K562 (cell line): ENCODE measurements around the gene APBA2. TPM values are rescaled to one million over a fixed set of nuclear protein-coding genes. Genes with fewer than 3 reads are reported as not detected.
A peak's percentile ranks its signal among the peaks of the same experiment; 100 is the strongest.

ENCODE experiments used
- ATAC-seq: fragments of 200-7000 bp; cut with Tn5 transposase; 3 replicates; pipeline ENCODE4 v1.9.1; 2020; ENCODE audit warnings: moderate library complexity
- Bru-seq: library from RNA; stranded (reverse); fragments of 400-500 nt; gene quantifications from one replicate; lab custom pipeline; 2021; lab: Mats Ljungman, UMichigan
- BruChase-seq, 2 experiments: library from RNA; stranded (reverse); fragments of 400-500 nt; gene quantifications; one replicate each; lab custom pipeline; 2021; lab: Mats Ljungman, UMichigan
- BruUV-seq: library from RNA; stranded (reverse); fragments of 400-500 nt; replicated peaks from 2 replicates; lab custom pipeline; 2021; lab: Mats Ljungman, UMichigan
- CTCF ChIA-PET: fragments of 300-600 bp; formaldehyde crosslinking; extraction: SDS; loops from one replicate; lab custom pipeline; 2021; ENCODE audit warnings: low intra/inter-chr PET ratio; lab: Yijun Ruan, JAX
- POLR2A ChIA-PET: fragments of 300-600, 350-650 bp; sonication (Branson Sonifier 250); formaldehyde crosslinking; extraction: SDS; loops from one replicate; lab custom pipeline; 2021; ENCODE audit warnings: antibody characterized with exemption, inconsistent platforms; lab: Yijun Ruan, JAX
- DNase-seq, 4 experiments: peaks; one replicate each; pipeline versions ENCODE4 v3.0.0 to v3.0.0-alpha.2; 2011 to 2018; ENCODE audit warnings: low spot score in 3 of 4, mixed read lengths in 3 of 4; ENCODE audit errors: extremely low read depth in 1 of 4
- FAIRE-seq: peaks from 2 replicates; lab custom pipeline; 2011; peaks lifted over from hg19 to GRCh38; lab: Jason Lieb, UNC
- H2AFZ ChIP-seq: 2 replicates; pipeline ENCODE4 v1.6.0; 2011; ENCODE audit warnings: low read depth, low read length, control low read depth, inconsistent platforms
- H3K27ac ChIP-seq: fragments of 200-600 bp; 3 replicates; pipeline ENCODE4 v1.8.0; 2011; ENCODE audit warnings: low read depth, mild to moderate bottlenecking, control low read depth, inconsistent platforms, low read length, moderate library complexity, mixed read lengths; ENCODE audit errors: extremely low read depth
- H3K27me3 ChIP-seq, 2 experiments: fragments of 300-600 bp in 1 of 2; 2 replicates in 1 of 2; 3 replicates in 1 of 2; pipeline versions ENCODE4 v1.6.0 to v1.8.0; 2011; ENCODE audit warnings: inconsistent platforms in 2 of 2, low read length in 2 of 2, mild to moderate bottlenecking in 1 of 2, mixed read lengths in 1 of 2, moderate library complexity in 1 of 2; ENCODE audit not compliant: control insufficient read depth in 2 of 2, insufficient read depth in 2 of 2
- H3K36me3 ChIP-seq: fragments of 300-600 bp; 3 replicates; pipeline ENCODE4 v1.8.0; 2011; ENCODE audit warnings: mild to moderate bottlenecking, low read length, inconsistent platforms; ENCODE audit not compliant: control insufficient read depth, insufficient read depth
- H3K4me1 ChIP-seq, 2 experiments: fragments of 200-600 bp in 1 of 2; replicated peaks in 1 of 2; 2 replicates in 1 of 2; 3 replicates in 1 of 2; pipeline versions ENCODE4 v1.5.1 to v1.8.0; 2011; ENCODE audit warnings: inconsistent platforms in 2 of 2, low read length in 2 of 2, mild to moderate bottlenecking in 1 of 2, mixed read lengths in 1 of 2, moderate library complexity in 1 of 2; ENCODE audit not compliant: control insufficient read depth in 2 of 2, insufficient read depth in 2 of 2
- H3K4me2 ChIP-seq: 2 replicates; pipeline ENCODE4 v1.6.1; 2011; ENCODE audit warnings: low read length, control low read depth, inconsistent platforms, mixed read lengths; ENCODE audit not compliant: insufficient read depth
- H3K4me3 ChIP-seq: fragments of 200-600 bp; sonication (generic), shearing (Covaris generic); 2 replicates; pipeline ENCODE4 v1.5.1; 2016; ENCODE audit warnings: control low read depth, inconsistent platforms
- H3K79me2 ChIP-seq: fragments of 200-600 bp; 3 replicates; pipeline ENCODE4 v1.8.0; 2011; ENCODE audit warnings: low read length, inconsistent platforms; ENCODE audit not compliant: control insufficient read depth, insufficient read depth
- H3K9ac ChIP-seq, 2 experiments: 2 replicates each; pipeline versions ENCODE4 v1.6.0 to v1.6.1; 2011; ENCODE audit warnings: low read depth in 2 of 2, low read length in 2 of 2, control low read depth in 1 of 2, inconsistent platforms in 1 of 2, mild to moderate bottlenecking in 1 of 2, mixed read lengths in 1 of 2; ENCODE audit not compliant: insufficient read depth in 1 of 2
- H3K9me1 ChIP-seq: one replicate; pipeline ENCODE4 v1.6.0; 2011; ENCODE audit warnings: inconsistent platforms, mild to moderate bottlenecking, low read length, moderate library complexity; ENCODE audit not compliant: control insufficient read depth, insufficient read depth
- H3K9me3 ChIP-seq: replicated peaks from 2 replicates; pipeline ENCODE4 v1.5.1; 2011; ENCODE audit warnings: low read depth, low read length, inconsistent platforms; ENCODE audit not compliant: control insufficient read depth, insufficient read depth
- H4K20me1 ChIP-seq: replicated peaks from 2 replicates; pipeline ENCODE4 v1.6.1; 2011; ENCODE audit warnings: low read length, inconsistent platforms, mixed read lengths; ENCODE audit not compliant: control insufficient read depth, insufficient read depth
- DACH1 ChIP-seq: fragments of 450-650 bp; IDR thresholded peaks from 2 replicates; pipeline ENCODE4 v1.6.1; 2018; ENCODE audit not compliant: partially characterized antibody
- GABPA ChIP-seq: fragments of 200-800 bp; sonication (Bioruptor generic); conservative IDR thresholded peaks from 2 replicates; pipeline ENCODE4 v1.6.1; 2016; ENCODE audit warnings: low read depth, missing genetic modification characterization, missing compliant biosample characterization
- GATA2 ChIP-seq: sonication (generic); formaldehyde crosslinking; IDR thresholded peaks from 2 replicates; pipeline ENCODE4 v1.4.0; 2020; ENCODE audit warnings: mild to moderate bottlenecking, missing genetic modification reagents
- SP2 ChIP-seq: IDR thresholded peaks from 2 replicates; pipeline ENCODE4 v1.6.1; 2011; ENCODE audit warnings: mild to moderate bottlenecking, low read depth, low read length, moderate library complexity; ENCODE audit not compliant: poor library complexity, severe bottlenecking; ENCODE audit errors: extremely low read depth
- STAT5B ChIP-seq: fragments of 250-450 bp; sonication (Bioruptor Pico); IDR thresholded peaks from 2 replicates; pipeline ENCODE4 v1.8.0; 2021; ENCODE audit warnings: mild to moderate bottlenecking, inconsistent platforms
- YY1 ChIP-seq, 3 experiments: IDR thresholded peaks; 2 replicates each; pipeline ENCODE4 v1.6.1; 2011; ENCODE audit warnings: low read length in 2 of 3, mild to moderate bottlenecking in 2 of 3, moderate library complexity in 2 of 3, borderline replicate concordance in 1 of 3, control low read depth in 1 of 3, low read depth in 1 of 3; ENCODE audit not compliant: insufficient read depth in 3 of 3, insufficient replicate concordance in 2 of 3, control insufficient read depth in 1 of 3, insufficient read length in 1 of 3; ENCODE audit errors: extremely low read depth in 1 of 3
- WGBS: fragments of 100-300 bp; shearing (Covaris generic); methylation state at CpG from one replicate; pipeline ENCODE4 v1.1.6; 2016; ENCODE audit warnings: low coverage, mixed read lengths; ENCODE audit not compliant: insufficient coverage; ENCODE audit errors: missing lambda C conversion rate; 5-methylcytosine and 5-hydroxymethylcytosine counted together
- in situ Hi-C: fragments of 300-500 bp; cut with MboI; formaldehyde crosslinking; loops from 4 replicates; pipeline ENCODE4 v1.15.0; 2018; ENCODE audit warnings: inconsistent platforms, mixed read lengths
- intact Hi-C: fragments of 100-400 bp; cut with micrococcal nuclease; formaldehyde crosslinking; loops from 2 replicates; pipeline ENCODE4 v1.14.2; 2022
- long read RNA-seq, 3 experiments: library from polyadenylated mRNA in 2 of 3; library from RNA in 1 of 3; unstranded in 2 of 3; stranded (forward) in 1 of 3; transcript quantifications; one replicate each; pipeline ENCODE4 v2.0.0, GENCODE V29; 2019 to 2022
- polyA minus RNA-seq, 3 experiments: library from RNA; depleted of rRNA, polyadenylated mRNA; stranded (reverse); fragments of >200 nt; gene quantifications; 2 replicates each; pipeline ENCODE4 v1.2.3, GENCODE V29; 2011
- polyA plus RNA-seq, 8 experiments: library from polyadenylated mRNA; depleted of rRNA in 4 of 8; stranded (reverse) in 5 of 8; unstranded in 3 of 8; fragments of >200 nt; fragmentation: Nextera tagmentation in 2 of 8; fragmentation: Illumina TruSeq in 1 of 8; extraction: Ambion mirVana in 2 of 8; extraction: Trizol in 1 of 8; gene quantifications; 2 replicates each; pipeline versions ENCODE4 v1.2.1 to v1.2.3, GENCODE V29; 2011 to 2014; ENCODE audit warnings: inconsistent platforms in 1 of 8, missing spikeins in 1 of 8
- total RNA-seq, 7 experiments: library from RNA; depleted of rRNA in 6 of 7; stranded (reverse); fragments of >200 nt in 6 of 7; fragmentation: Illumina TruSeq in 2 of 7; extraction: Trizol in 2 of 7; gene quantifications; 2 replicates each; pipeline versions ENCODE4 v1.2.1 to v1.2.3, GENCODE V29; 2011 to 2021; ENCODE audit warnings: low replicate concordance in 1 of 7
- TF ChIP-seq, protein P1 (sequence below): fragments of 250-450 bp; sonication (Bioruptor Pico); IDR thresholded peaks from 2 replicates; pipeline ENCODE4 v1.5.0; 2020; ENCODE audit warnings: mild to moderate bottlenecking
- TF ChIP-seq, protein P2 (sequence below): sonication (generic); formaldehyde crosslinking; IDR thresholded peaks from 2 replicates; pipeline ENCODE4 v1.5.0; 2020; ENCODE audit warnings: missing genetic modification reagents
- TF ChIP-seq, protein P3 (sequence below): fragments of 450-650 bp; IDR thresholded peaks from 2 replicates; pipeline ENCODE4 v1.6.1; 2016; ENCODE audit warnings: missing biosample characterization, missing genetic modification characterization

APBA2 gene
- 105 and 234 TPM in 2 replicates for total RNA-seq (2011; cell fraction: chromatin; rRNA removed; ENCODE audit: low replicate concordance)
- 91.2 and 97.2 TPM in 2 replicates for total RNA-seq (2011; cell fraction: nucleolus; rRNA removed)
- total RNA-seq (2011; cell fraction: nucleoplasm; rRNA removed): 85.9 and 89.9 TPM in 2 replicates
- 40.9 and 46.5 TPM in 2 replicates for total RNA-seq (2014; rRNA removed)
- total RNA-seq (2014; rRNA removed; fragmentation: Illumina TruSeq; extraction: Trizol): 10.4 and 13.6 TPM in 2 replicates
- total RNA-seq (2015; rRNA removed; fragmentation: Illumina TruSeq; extraction: Trizol): 25.2 and 26.2 TPM in 2 replicates
- 30.8 and 32.5 TPM in 2 replicates for total RNA-seq (2021)
- 27.8 and 36.1 TPM in 2 replicates for polyA plus RNA-seq (2011; rRNA removed)
- polyA plus RNA-seq (2011; cell fraction: cytosol; rRNA removed): 27.5 and 45.8 TPM in 2 replicates
- polyA plus RNA-seq (2011; cell fraction: nucleus; rRNA removed): 70.5 and 109 TPM in 2 replicates
- 25.0 and 39.9 TPM in 2 replicates for polyA plus RNA-seq (2012)
- 17.1 and 25.2 TPM in 2 replicates for polyA plus RNA-seq (2014; fragmentation: Illumina TruSeq; extraction: Trizol)
- polyA plus RNA-seq (2014; fragmentation: Nextera tagmentation; extraction: Ambion mirVana): under 1 TPM; 0.24 to 0.35 TPM
- polyA plus RNA-seq (2014; rRNA removed): 30.7 and 37.1 TPM in 2 replicates
- polyA minus RNA-seq (2011; rRNA and poly(A)+ RNA removed): 21.7 and 35.1 TPM in 2 replicates
- 28.8 and 31.9 TPM in 2 replicates for polyA minus RNA-seq (2011; cell fraction: cytosol; rRNA and poly(A)+ RNA removed)
- 25.7 and 46.8 TPM in 2 replicates for polyA minus RNA-seq (2011; cell fraction: nucleus; rRNA and poly(A)+ RNA removed)
- Bru-seq, nascent RNA: percentile 67 among the genes with signal in this experiment
- BruChase-seq, experiment 1, labeled RNA remaining after a 2-hour chase: percentile 65 among the genes with signal in this experiment
- BruChase-seq, experiment 2, labeled RNA remaining after a 6-hour chase: percentile 62 among the genes with signal in this experiment
- long read RNA-seq, experiment 1, transcript APBA2-210 (12 exons, 2,555 nt): major isoform, 6 of 193 reads
- long read RNA-seq, experiment 1, partial matches to known transcripts: 106 of 193 reads
- long read RNA-seq, experiment 1, other reads (novel, unspliced or antisense): 78 of 193 reads
- long read RNA-seq, experiment 2, partial matches to known transcripts: 8 of 45 reads
- long read RNA-seq, experiment 2, other reads (novel, unspliced or antisense): 36 of 45 reads
- long read RNA-seq, experiment 3, partial matches to known transcripts: 3 of 7 reads
- long read RNA-seq, experiment 3, other reads (novel, unspliced or antisense): 3 of 7 reads

DNA sequence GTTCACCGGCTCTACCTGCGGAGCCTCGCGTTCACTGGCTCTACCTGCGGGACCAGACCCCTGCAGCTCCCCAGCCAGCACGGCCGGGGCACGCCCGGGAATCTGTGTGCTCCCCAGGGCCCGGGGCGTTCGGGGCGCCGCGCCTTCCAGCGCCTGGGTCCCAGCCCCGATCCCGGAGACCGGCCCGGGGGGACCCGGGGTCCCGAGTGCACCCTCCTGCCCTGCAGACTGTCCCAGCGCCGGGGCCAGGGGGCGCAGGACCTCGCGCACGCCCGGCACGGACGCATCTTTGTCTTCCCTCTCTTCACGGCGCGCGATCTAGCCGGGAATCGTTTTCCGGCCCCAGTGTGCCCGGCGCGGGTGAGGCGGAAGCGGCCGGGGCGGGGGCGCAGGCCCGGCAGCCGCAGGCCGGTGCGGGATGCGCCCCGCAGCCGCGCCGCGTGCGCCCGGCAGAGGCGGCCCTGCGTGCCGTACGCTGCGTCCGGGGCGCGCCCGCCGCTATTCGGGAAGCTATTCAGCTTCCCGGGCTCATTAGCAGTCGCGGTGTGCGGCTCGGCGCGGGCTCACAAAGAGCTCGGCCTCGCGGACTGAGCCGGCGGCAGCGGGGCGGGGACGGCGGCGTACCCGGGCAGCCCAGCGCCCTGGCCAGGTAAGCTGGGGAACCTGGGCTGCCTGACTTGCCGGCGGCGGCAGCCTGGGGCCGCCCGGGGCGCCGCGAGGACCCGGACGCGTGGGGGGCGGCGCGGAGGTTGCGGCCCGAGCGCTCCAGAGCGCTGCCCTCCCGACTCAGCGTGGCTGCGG, at the start of gene APBA2:
Gene APBA2, plus strand, starts transcription at position 345 of the 801 bp plus-strand sequence. CDS start 167,911 bp downstream, outside the sequence.
- Histone ChIP-seq H3K27me3 (no peaks in the 10 kb centered on the region), H3K36me3 (no peaks in the 10 kb centered on the region), H3K4me2 (peak within 1 kb of the TSS; percentile 63), H3K9me3 (no peaks in the 10 kb centered on the region), H3K79me2 (peaks cover 41% of the 10 kb centered on the region), H3K4me3 (peak within 1 kb of the TSS; percentile 75), H3K4me1 (peaks cover 15 to 42% of the 10 kb centered on the region in 2 experiments), H2AFZ (peak within 1 kb of the TSS; percentile 87), H3K27ac (peak within 1 kb of the TSS; percentile 83), H3K9ac (peak within 1 kb of the TSS; percentile 74 to 89; a peak in 3 of 4 replicates), H3K9me1 (no peaks in the 10 kb centered on the region), H4K20me1 (peaks cover 7% of the 10 kb centered on the region; the same call in 1 of the 2 replicates)
- in situ Hi-C loops: no loop called here
- FAIRE-seq (no peak), ATAC-seq (peak; percentile 71), DNase-seq (peak; percentile 60 to 80 (median 73))
- ChIA-PET CTCF (no interaction called here), POLR2A (interaction anchor here (0.6 kb wide), 2 partner anchors 17 to 236 kb away, joined by 3 to 5 read pairs; no protein-coding TSS in a partner anchor)
- WGBS: 3% methylated on average over 66 of the region's 109 CpGs
- intact Hi-C loops: no loop called here
- no TSS peak for BruUV-seq
- TF ChIP-seq DACH1: no peak
- TF ChIP-seq, protein P1, sequence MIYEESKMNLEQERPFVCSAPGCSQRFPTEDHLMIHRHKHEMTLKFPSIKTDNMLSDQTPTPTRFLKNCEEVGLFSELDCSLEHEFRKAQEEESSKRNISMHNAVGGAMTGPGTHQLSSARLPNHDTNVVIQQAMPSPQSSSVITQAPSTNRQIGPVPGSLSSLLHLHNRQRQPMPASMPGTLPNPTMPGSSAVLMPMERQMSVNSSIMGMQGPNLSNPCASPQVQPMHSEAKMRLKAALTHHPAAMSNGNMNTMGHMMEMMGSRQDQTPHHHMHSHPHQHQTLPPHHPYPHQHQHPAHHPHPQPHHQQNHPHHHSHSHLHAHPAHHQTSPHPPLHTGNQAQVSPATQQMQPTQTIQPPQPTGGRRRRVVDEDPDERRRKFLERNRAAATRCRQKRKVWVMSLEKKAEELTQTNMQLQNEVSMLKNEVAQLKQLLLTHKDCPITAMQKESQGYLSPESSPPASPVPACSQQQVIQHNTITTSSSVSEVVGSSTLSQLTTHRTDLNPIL (CRISPR knock-in tag): no peak
- TF ChIP-seq GABPA: peak; percentile 61
- TF ChIP-seq YY1 (IDR thresholded peaks at IDR 0.05; ENCODE audit: borderline replicate concordance in 1 of 3, control insufficient read depth in 1 of 3, extremely low read depth in 1 of 3, insufficient read depth in 3 of 3, insufficient read length in 1 of 3, insufficient replicate concordance in 2 of 3, low read depth in 1 of 3, low read length in 2 of 3): peak in 1 of 3 experiments; percentile 21
- TF ChIP-seq, protein P2, sequence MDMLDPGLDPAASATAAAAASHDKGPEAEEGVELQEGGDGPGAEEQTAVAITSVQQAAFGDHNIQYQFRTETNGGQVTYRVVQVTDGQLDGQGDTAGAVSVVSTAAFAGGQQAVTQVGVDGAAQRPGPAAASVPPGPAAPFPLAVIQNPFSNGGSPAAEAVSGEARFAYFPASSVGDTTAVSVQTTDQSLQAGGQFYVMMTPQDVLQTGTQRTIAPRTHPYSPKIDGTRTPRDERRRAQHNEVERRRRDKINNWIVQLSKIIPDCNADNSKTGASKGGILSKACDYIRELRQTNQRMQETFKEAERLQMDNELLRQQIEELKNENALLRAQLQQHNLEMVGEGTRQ: no peak
- no peak for TF ChIP-seq SP2
- TF ChIP-seq STAT5B: no peak
- TF ChIP-seq GATA2: no peak
- TF ChIP-seq, protein P3, sequence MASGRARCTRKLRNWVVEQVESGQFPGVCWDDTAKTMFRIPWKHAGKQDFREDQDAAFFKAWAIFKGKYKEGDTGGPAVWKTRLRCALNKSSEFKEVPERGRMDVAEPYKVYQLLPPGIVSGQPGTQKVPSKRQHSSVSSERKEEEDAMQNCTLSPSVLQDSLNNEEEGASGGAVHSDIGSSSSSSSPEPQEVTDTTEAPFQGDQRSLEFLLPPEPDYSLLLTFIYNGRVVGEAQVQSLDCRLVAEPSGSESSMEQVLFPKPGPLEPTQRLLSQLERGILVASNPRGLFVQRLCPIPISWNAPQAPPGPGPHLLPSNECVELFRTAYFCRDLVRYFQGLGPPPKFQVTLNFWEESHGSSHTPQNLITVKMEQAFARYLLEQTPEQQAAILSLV (tag): no peak
